HuH-7.5 (cell line): ENCODE results near the gene CLEC11A.
"Not testable (repeated sequence)": the region's sequence is repeated elsewhere in the genome, so short reads cannot be mapped to it uniquely, and the experiment has no call there.

Experiments
- DNase-seq: peaks from one replicate; pipeline ENCODE4 v3.0.0; 2011; ENCODE audit warnings: low spot score

CLEC11A gene

GRCh38 chr19:50761501-50761900 is 38.3 kb downstream of the CLEC11A start:
- not testable (repeated sequence) for DNase-seq

- not testable (repeated sequence) for DNase-seq
Measured at GRCh38 chr19:50763521-50763920, 40.4 kb downstream of the CLEC11A start.

- no peak for DNase-seq
Measured at GRCh38 chr19:50764409-50764808, 41.2 kb downstream of the CLEC11A start.

GRCh38 chr19:50766746-50767145 is 43.6 kb downstream of the CLEC11A start:
- not testable (repeated sequence) for DNase-seq

- DNase-seq: not testable (repeated sequence)
Measured at GRCh38 chr19:50767263-50767662, 44.1 kb downstream of the CLEC11A start.

GRCh38 chr19:50768277-50768676 is 45.1 kb downstream of the CLEC11A start:
- no peak for DNase-seq

GRCh38 chr19:50770164-50770563 is 47.0 kb downstream of the CLEC11A start, which contains the start of gene GPR32:
GPR32 (plus strand) TSS chr19:50770464; CDS start chr19:50770601, 137 bp downstream.
- DNase-seq: not testable (repeated sequence)

GRCh38 chr19:50770888-50771287 is 47.7 kb downstream of the CLEC11A start:
- no peak for DNase-seq

GRCh38 chr19:50772476-50772875 is 49.3 kb downstream of the CLEC11A start:
- no peak for DNase-seq

GRCh38 chr19:50772912-50773311 is 49.7 kb downstream of the CLEC11A start:
- not testable (repeated sequence) for DNase-seq

- DNase-seq: not testable (repeated sequence)
Measured at GRCh38 chr19:50773454-50773853, 50.3 kb downstream of the CLEC11A start.
